Measurements from ENCODE around the gene TNFSF10. TPM values are rescaled to one million over a fixed set of nuclear protein-coding genes. Genes with fewer than 3 reads are reported as not detected.
A peak's percentile ranks its signal among the peaks of the same experiment; 100 is the strongest.

The TNFSF10 gene
- polyA plus RNA-seq, 6 donors from 2014 or later = 26.6 to 67.1 (median 39.4) TPM

DNA sequence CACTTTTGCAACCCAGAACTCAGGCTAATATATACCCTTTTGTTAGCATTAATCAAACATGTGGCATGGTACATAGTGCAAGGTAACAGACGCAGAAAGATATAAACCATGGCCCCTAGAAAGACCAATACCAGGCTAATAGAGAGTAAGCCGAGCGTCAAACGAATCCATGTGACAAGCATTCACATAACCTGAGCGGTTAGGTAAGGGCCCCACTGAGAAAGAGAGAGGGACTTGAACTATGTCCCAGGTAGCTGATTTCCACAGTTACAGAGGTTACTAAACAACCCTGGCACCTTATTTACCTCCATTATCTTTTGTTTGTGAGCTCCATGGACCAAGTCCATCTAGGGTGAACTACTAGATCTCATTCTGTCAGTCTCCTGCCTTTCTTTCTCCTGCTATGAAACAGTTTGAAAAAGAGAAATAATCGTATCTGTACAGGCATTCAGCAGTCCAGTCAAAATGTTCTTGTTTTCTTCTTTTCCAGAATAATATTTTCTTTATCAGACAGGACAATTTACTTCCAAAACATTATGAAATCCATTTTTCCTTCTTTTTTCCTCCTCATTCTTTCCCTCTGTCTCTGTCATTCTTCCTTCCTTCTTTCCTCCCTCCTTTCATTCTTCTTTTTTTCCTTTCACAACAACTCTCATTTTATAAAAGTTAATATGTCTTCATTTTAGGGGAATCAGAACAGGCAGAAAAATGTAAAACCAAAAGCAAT, 30.5 kb upstream of the TNFSF10 start:
- peak overlapping the region in 1 of 6 donors; percentile 10 for H3K27ac Mint-ChIP-seq
- ATAC-seq (ENCODE audit: low read depth in 2 of 2) (no peak), DNase-seq (no peak)
- no peaks in the 10 kb centered on the region for H3K36me3 Mint-ChIP-seq
- H3K4me1 Mint-ChIP-seq = peaks cover 0 to 4% (median 0%) of the 10 kb centered on the region in 3 donors
- H3K4me3 Mint-ChIP-seq = no peak overlapping the region
- H3K27me3 Mint-ChIP-seq = peaks cover 0 to 7% (median 0%) of the 10 kb centered on the region in 3 donors
- H3K9me3 Mint-ChIP-seq = no peaks in the 10 kb centered on the region

- Mint-ChIP-seq H3K27ac (no peak overlapping the region), H3K4me3 (no peak overlapping the region), H3K27me3 (peaks cover 0 to 4% (median 0%) of the 10 kb centered on the region in 3 donors), H3K36me3 (no peaks in the 10 kb centered on the region), H3K4me1 (peaks cover 4 to 6% (median 6%) of the 10 kb centered on the region in 3 donors), H3K9me3 (no peaks in the 10 kb centered on the region)
- no peak for ATAC-seq (ENCODE audit: low read depth in 2 of 2)
- DNase-seq = no peak
Observed at GRCh38 chr3:172552607-172553006, 29.4 kb upstream of the TNFSF10 start.

GRCh38 chr3:172551874-172552273, 28.6 kb upstream of the TNFSF10 start:
- ATAC-seq (ENCODE audit: low read depth in 2 of 2) = no peak
- Mint-ChIP-seq H3K4me1 (peaks cover 6 to 11% (median 6%) of the 10 kb centered on the region in 3 donors), H3K4me3 (no peak overlapping the region), H3K27ac (no peak overlapping the region), H3K9me3 (no peaks in the 10 kb centered on the region), H3K36me3 (no peaks in the 10 kb centered on the region), H3K27me3 (peaks cover 0 to 4% (median 0%) of the 10 kb centered on the region in 3 donors)
- no peak for DNase-seq

GRCh38 chr3:172550347-172550943, 27.2 kb upstream of the TNFSF10 start:
- Mint-ChIP-seq H3K36me3 (no peaks in the 10 kb centered on the region), H3K9me3 (no peaks in the 10 kb centered on the region), H3K27ac (no peak overlapping the region), H3K27me3 (peaks cover 0 to 4% (median 0%) of the 10 kb centered on the region in 3 donors), H3K4me1 (peaks cover 11 to 24% (median 16%) of the 10 kb centered on the region in 3 donors), H3K4me3 (no peak overlapping the region)
- no peak for DNase-seq
- no peak for ATAC-seq (ENCODE audit: low read depth in 2 of 2)

GRCh38 chr3:172549144-172549543, 25.9 kb upstream of the TNFSF10 start:
- Mint-ChIP-seq H3K36me3 (no peaks in the 10 kb centered on the region), H3K4me3 (no peak overlapping the region), H3K27me3 (peaks cover 0 to 4% (median 0%) of the 10 kb centered on the region in 3 donors), H3K4me1 (peaks cover 14 to 26% (median 24%) of the 10 kb centered on the region in 3 donors), H3K27ac (peak overlapping the region in 2 of 6 donors; percentile 51 to 54), H3K9me3 (no peaks in the 10 kb centered on the region)
- ATAC-seq (ENCODE audit: low read depth in 2 of 2) (no peak), DNase-seq (no peak)

DNA sequence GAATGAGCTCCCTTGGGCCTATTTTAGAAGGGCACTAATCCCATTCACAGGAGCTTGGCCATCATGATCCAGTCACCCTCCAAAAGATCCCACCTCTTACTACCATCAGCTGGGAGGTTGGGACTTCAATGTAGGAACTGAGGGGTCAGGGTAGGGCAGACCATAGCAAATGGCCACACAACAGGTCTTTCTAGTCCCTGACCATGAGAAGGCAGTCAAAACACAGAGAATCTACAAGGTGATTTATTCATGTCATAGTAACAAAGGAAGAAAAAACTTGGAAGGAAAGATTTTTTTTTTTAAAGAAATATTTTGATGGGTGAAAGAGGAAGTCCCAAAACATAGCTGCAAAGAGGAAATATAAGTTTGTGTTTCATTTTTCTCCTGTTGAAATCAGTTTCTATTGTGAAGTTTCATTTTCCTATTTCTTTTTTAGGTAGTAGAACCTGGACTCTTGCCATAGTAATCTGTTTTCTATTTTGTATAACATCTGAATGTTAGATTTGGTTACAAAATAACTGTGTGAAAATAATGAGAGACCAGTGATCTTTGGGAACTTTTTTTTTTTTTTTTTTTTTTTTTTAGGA, 23.5 kb upstream of the TNFSF10 start:
- DNase-seq (peak; percentile 44), ATAC-seq (ENCODE audit: low read depth in 2 of 2) (peak; percentile 73 to 92)
- Mint-ChIP-seq H3K36me3 (no peaks in the 10 kb centered on the region), H3K27ac (peak overlapping the region in 4 of 6 donors; percentile 54 to 95 (median 89)), H3K4me1 (peaks cover 14 to 28% (median 25%) of the 10 kb centered on the region in 3 donors), H3K27me3 (no peaks in the 10 kb centered on the region), H3K9me3 (no peaks in the 10 kb centered on the region), H3K4me3 (peak overlapping the region; percentile 19 to 80 (median 64))

DNA sequence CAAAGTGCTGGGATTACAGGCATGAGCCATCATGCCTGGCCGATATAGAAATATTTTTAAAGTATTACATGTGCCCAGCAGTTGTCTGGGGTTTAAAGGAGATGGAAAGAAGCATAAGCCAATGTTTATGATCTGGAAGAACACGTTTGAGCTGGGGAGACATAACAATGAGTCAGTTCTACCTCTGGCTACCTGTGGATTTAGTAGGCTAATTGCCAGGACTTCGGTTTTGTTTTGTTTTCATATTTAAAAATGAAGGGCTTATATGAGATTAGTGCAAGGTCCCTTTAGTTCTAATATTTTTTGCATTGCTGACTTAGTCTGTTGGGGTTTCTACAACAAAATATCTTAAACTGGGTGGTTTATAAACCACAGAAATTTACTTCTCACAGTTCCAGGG, 22.9 kb upstream of the TNFSF10 start:
- Mint-ChIP-seq H3K27me3 (no peaks in the 10 kb centered on the region), H3K4me3 (peak overlapping the region in 4 of 8 donors; percentile 40 to 66 (median 52)), H3K4me1 (peaks cover 14 to 28% (median 25%) of the 10 kb centered on the region in 3 donors), H3K9me3 (no peaks in the 10 kb centered on the region), H3K27ac (peak overlapping the region in 3 of 6 donors; percentile 86 to 95 (median 92)), H3K36me3 (no peaks in the 10 kb centered on the region)
- ATAC-seq (ENCODE audit: low read depth in 2 of 2) (no peak), DNase-seq (no peak)

- H3K4me3 Mint-ChIP-seq = no peak overlapping the region
- DNase-seq = no peak
- H3K27me3 Mint-ChIP-seq = no peaks in the 10 kb centered on the region
- no peaks in the 10 kb centered on the region for H3K9me3 Mint-ChIP-seq
- no peaks in the 10 kb centered on the region for H3K36me3 Mint-ChIP-seq
- ATAC-seq (ENCODE audit: low read depth in 2 of 2) = no peak
- H3K27ac Mint-ChIP-seq = no peak overlapping the region
- H3K4me1 Mint-ChIP-seq = peaks cover 14 to 28% (median 25%) of the 10 kb centered on the region in 3 donors
Observed at GRCh38 chr3:172544404-172544803, 21.2 kb upstream of the TNFSF10 start.

DNA sequence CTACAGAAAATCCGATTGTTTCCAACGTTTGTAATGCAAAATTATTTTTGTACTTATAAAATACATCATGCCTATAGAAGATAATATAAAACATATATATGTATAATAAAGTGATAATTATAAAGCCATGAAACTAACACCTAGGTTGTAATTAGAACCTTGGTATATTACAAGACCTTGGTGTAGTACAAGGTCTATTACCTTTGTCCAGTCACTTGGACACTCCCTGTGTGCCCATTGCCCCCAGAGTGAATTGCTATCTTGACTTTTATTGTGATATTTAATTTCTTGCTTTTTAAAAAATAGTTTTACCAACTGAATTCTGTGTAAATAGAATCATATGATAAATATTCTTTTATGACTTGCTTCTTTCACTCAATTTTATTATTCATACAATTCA, 20.7 kb upstream of the TNFSF10 start:
- H3K4me1 Mint-ChIP-seq = peaks cover 12 to 28% (median 25%) of the 10 kb centered on the region in 3 donors
- ATAC-seq (ENCODE audit: low read depth in 2 of 2) (no peak), DNase-seq (no peak)
- H3K27ac Mint-ChIP-seq = no peak overlapping the region
- H3K36me3 Mint-ChIP-seq = no peaks in the 10 kb centered on the region
- H3K27me3 Mint-ChIP-seq = no peaks in the 10 kb centered on the region
- no peaks in the 10 kb centered on the region for H3K9me3 Mint-ChIP-seq
- H3K4me3 Mint-ChIP-seq = no peak overlapping the region

- no peak for ATAC-seq (ENCODE audit: low read depth in 2 of 2)
- Mint-ChIP-seq H3K4me3 (no peak overlapping the region), H3K27me3 (no peaks in the 10 kb centered on the region), H3K4me1 (peaks cover 9 to 28% (median 25%) of the 10 kb centered on the region in 3 donors), H3K36me3 (no peaks in the 10 kb centered on the region), H3K27ac (peak overlapping the region in 2 of 6 donors; percentile 9 to 57), H3K9me3 (no peaks in the 10 kb centered on the region)
- no peak for DNase-seq
Observed at GRCh38 chr3:172543419-172543818, 20.2 kb upstream of the TNFSF10 start.

DNA sequence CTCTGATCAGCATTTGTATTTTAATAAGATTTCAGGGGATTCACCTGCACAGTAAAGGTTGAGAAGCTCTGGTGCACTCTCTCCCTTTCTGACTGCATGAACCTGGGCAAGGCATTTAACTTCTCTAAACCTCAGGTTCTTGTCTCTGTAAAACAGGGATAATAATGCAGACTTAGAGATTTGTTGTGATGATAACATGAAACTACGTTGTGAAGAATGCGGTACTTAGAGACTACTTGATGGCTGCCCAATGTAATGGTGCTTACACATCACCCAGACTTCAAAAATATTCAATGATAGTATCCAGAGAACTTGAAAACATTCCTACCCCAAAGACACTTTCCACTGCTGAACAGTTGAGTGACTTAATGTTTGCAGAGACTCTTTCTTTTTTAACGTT, 19.8 kb upstream of the TNFSF10 start:
- Mint-ChIP-seq H3K9me3 (no peaks in the 10 kb centered on the region), H3K4me3 (no peak overlapping the region), H3K36me3 (no peaks in the 10 kb centered on the region), H3K27ac (peak overlapping the region in 1 of 6 donors; percentile 57), H3K4me1 (peaks cover 9 to 26% (median 21%) of the 10 kb centered on the region in 3 donors), H3K27me3 (no peaks in the 10 kb centered on the region)
- DNase-seq (no peak), ATAC-seq (ENCODE audit: low read depth in 2 of 2) (no peak)

DNA sequence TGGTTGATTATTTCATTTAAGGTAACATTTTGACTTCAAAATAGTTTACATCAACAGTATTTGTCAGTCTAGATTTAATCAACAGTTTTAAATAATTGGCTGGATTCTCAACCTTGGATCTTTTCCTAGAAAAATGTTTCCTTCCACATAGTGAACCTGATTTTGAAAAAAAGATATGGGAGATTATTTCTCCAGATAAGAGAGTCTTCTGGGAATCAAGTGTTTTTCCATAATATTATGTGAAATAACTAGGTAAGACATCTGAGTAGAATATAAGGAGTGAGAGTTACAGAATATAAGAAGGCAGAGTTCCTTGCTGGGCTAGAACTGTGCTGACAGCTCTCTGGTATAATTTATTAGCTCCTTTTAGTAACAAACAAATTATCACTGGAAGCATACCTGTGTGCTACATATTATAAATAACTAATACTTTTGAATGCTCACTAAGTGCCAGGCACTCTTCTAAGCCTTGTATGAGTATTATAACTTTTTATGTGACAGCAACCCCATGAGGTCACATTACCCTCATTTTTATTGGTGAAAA, 18.8 kb upstream of the TNFSF10 start:
- H3K4me3 Mint-ChIP-seq = no peak overlapping the region

DNA sequence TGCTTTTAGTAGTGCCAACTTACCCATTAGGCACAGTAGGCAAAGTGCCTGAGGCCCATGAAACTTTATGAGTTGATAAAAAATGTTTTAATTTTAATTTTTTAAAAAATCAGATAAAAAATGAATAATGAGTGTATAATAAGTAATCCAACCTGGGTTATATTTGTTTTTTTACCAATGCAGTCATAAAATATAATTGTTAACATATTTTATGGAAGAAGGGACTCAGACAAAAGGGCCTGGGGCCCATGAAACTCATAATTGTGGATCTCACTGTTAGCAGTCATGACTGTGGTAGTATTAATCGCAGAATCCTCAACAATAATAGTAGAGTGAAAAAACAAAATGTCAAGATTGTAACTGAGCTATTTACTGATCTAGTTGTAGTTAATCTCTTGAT, 16.8 kb upstream of the TNFSF10 start:
- DNase-seq (no peak), ATAC-seq (ENCODE audit: low read depth in 2 of 2) (no peak)
- Mint-ChIP-seq H3K4me3 (no peak overlapping the region), H3K36me3 (no peaks in the 10 kb centered on the region), H3K27me3 (no peaks in the 10 kb centered on the region), H3K4me1 (peaks cover 16 to 24% (median 22%) of the 10 kb centered on the region in 3 donors), H3K9me3 (no peaks in the 10 kb centered on the region), H3K27ac (no peak overlapping the region)

More for the DNA sequence above, 18.8 kb upstream of the TNFSF10 start:
- H3K4me1 Mint-ChIP-seq = peaks cover 11 to 24% (median 22%) of the 10 kb centered on the region in 3 donors
- DNase-seq = no peak
- no peaks in the 10 kb centered on the region for H3K9me3 Mint-ChIP-seq
- no peak overlapping the region for H3K27ac Mint-ChIP-seq
- H3K27me3 Mint-ChIP-seq = no peaks in the 10 kb centered on the region
- H3K36me3 Mint-ChIP-seq = no peaks in the 10 kb centered on the region
- no peak for ATAC-seq (ENCODE audit: low read depth in 2 of 2)
